GM12878 (cell line): Measurements from ENCODE around the gene ARAP1. TPM values are rescaled to one million over a fixed set of nuclear protein-coding genes. Genes with fewer than 3 reads are reported as not detected.

ENCODE experiments used
- ATAC-seq: fragments of 200-7000 bp; cut with Tn5 transposase; 3 replicates; pipeline ENCODE4 v1.9.1; 2020; ENCODE audit warnings: mild to moderate bottlenecking, moderate library complexity
- BruUV-seq: library from RNA; stranded (reverse); fragments of 400-500 nt; replicated peaks from 2 replicates; lab custom pipeline; 2021; lab: Mats Ljungman, UMichigan
- CTCF ChIA-PET: fragments of 300-600 bp; sonication (Branson Sonifier 250); formaldehyde crosslinking; extraction: SDS; loops from one replicate; lab custom pipeline; 2021; ENCODE audit warnings: inconsistent platforms; lab: Yijun Ruan, JAX
- POLR2A ChIA-PET: fragments of 350-600 bp; formaldehyde crosslinking; extraction: SDS; loops from one replicate; lab custom pipeline; 2021; ENCODE audit warnings: inconsistent platforms; lab: Charles Lee
- RAD21 ChIA-PET: fragments of 300-600 bp; sonication (Branson Sonifier 250); formaldehyde crosslinking; loops from one replicate; lab custom pipeline; 2023; ENCODE audit warnings: antibody characterized with exemption; ENCODE audit not compliant: unreplicated experiment; lab: Charles Lee
- SMC1A ChIA-PET: fragments of 300-600 bp; sonication (Branson Sonifier 250); formaldehyde crosslinking; loops from one replicate; lab custom pipeline; 2023; ENCODE audit not compliant: unreplicated experiment, uncharacterized antibody; lab: Charles Lee
- DNase-seq: peaks from one replicate; pipeline ENCODE4 v3.0.0-alpha.2; 2011; ENCODE audit warnings: low read depth, low spot score
- FAIRE-seq: peaks from 3 replicates; lab custom pipeline; 2011; peaks lifted over from hg19 to GRCh38; lab: Jason Lieb, UNC
- H2AFZ ChIP-seq: 2 replicates; pipeline ENCODE4 v1.6.0; 2011; ENCODE audit warnings: low read depth, low read length, control low read depth; ENCODE audit not compliant: control insufficient read depth
- H3K27ac ChIP-seq: 2 replicates; pipeline ENCODE4 v1.5.1; 2011; ENCODE audit warnings: control low read depth; ENCODE audit not compliant: control insufficient read depth, insufficient read depth
- H3K27me3 ChIP-seq, 2 experiments: replicated peaks in 1 of 2; 2 replicates each; pipeline versions ENCODE4 v1.6.0 to v1.6.1; 2011; ENCODE audit warnings: low read length in 1 of 2; ENCODE audit not compliant: control insufficient read depth in 2 of 2, insufficient read depth in 2 of 2
- H3K36me3 ChIP-seq, 2 experiments: 2 replicates each; pipeline ENCODE4 v1.5.1; 2011; ENCODE audit warnings: low read length in 1 of 2; ENCODE audit not compliant: control insufficient read depth in 2 of 2, insufficient read depth in 2 of 2
- H3K4me1 ChIP-seq: 2 replicates; pipeline ENCODE4 v1.6.1; 2011; ENCODE audit warnings: mild to moderate bottlenecking, low read length, moderate library complexity, mixed read lengths; ENCODE audit not compliant: control insufficient read depth, insufficient read depth
- H3K4me2 ChIP-seq: 2 replicates; pipeline ENCODE4 v1.6.0; 2011; ENCODE audit warnings: control low read depth; ENCODE audit not compliant: control insufficient read depth, insufficient read depth
- H3K4me3 ChIP-seq: fragments of 200-600 bp; sonication (generic); 2 replicates; pipeline ENCODE4 v1.5.1; 2016
- H3K79me2 ChIP-seq: 2 replicates; pipeline ENCODE4 v1.6.0; 2011; ENCODE audit warnings: low read length; ENCODE audit not compliant: control insufficient read depth, insufficient read depth
- H3K9ac ChIP-seq: 2 replicates; pipeline ENCODE4 v1.8.0; 2011; ENCODE audit warnings: low read length, control low read depth, mixed read lengths; ENCODE audit not compliant: control insufficient read depth, insufficient read depth
- H3K9me3 ChIP-seq: replicated peaks from 3 replicates; pipeline ENCODE4 v1.5.1; 2011; ENCODE audit warnings: mild to moderate bottlenecking, low read length; ENCODE audit not compliant: control insufficient read depth, insufficient read depth
- H4K20me1 ChIP-seq: 2 replicates; pipeline ENCODE4 v1.6.0; 2011; ENCODE audit not compliant: control insufficient read depth, insufficient read depth
- BCLAF1 ChIP-seq: fragments of 450-650 bp; IDR thresholded peaks from 2 replicates; pipeline ENCODE4 v1.6.1; 2017; ENCODE audit warnings: antibody characterized with exemption, mild to moderate bottlenecking, moderate library complexity
- CREM ChIP-seq: IDR thresholded peaks from 2 replicates; pipeline ENCODE4 v1.6.1; 2014; ENCODE audit warnings: antibody characterized with exemption, low read depth
- E4F1 ChIP-seq: fragments of 450-650 bp; IDR thresholded peaks from 2 replicates; pipeline ENCODE4 v1.6.1; 2018; ENCODE audit warnings: borderline replicate concordance, mild to moderate bottlenecking; ENCODE audit not compliant: partially characterized antibody
- ESRRA ChIP-seq: IDR thresholded peaks from 2 replicates; pipeline ENCODE4 v1.6.1; 2012; ENCODE audit warnings: mild to moderate bottlenecking, low read length, improper control_type of control experiment
- FOS ChIP-seq: IDR thresholded peaks from 3 replicates; pipeline ENCODE4 v1.6.1; 2011; ENCODE audit warnings: borderline replicate concordance; ENCODE audit not compliant: insufficient read length; ENCODE audit errors: extremely low read depth
- JUND ChIP-seq: IDR thresholded peaks from 2 replicates; pipeline ENCODE4 v1.6.1; 2012; ENCODE audit warnings: low read depth, mild to moderate bottlenecking, low read length, improper control_type of control experiment, moderate library complexity
- KLF5 ChIP-seq: fragments of 450-650 bp; IDR thresholded peaks from 2 replicates; pipeline ENCODE4 v1.6.1; 2014; ENCODE audit warnings: mild to moderate bottlenecking; ENCODE audit not compliant: partially characterized antibody
- MYB ChIP-seq: fragments of 150-350 bp; IDR thresholded peaks from 2 replicates; pipeline ENCODE4 v1.6.1; 2014; ENCODE audit warnings: mild to moderate bottlenecking, low read depth, low read length, borderline replicate concordance
- MYC ChIP-seq: IDR thresholded peaks from 2 replicates; pipeline ENCODE4 v1.6.1; 2011; ENCODE audit warnings: mild to moderate bottlenecking, low read length, moderate library complexity, inconsistent platforms; ENCODE audit not compliant: insufficient read depth, insufficient replicate concordance, insufficient read length, severe bottlenecking
- NFXL1 ChIP-seq: fragments of 450-650 bp; IDR thresholded peaks from 2 replicates; pipeline ENCODE4 v1.6.1; 2017; ENCODE audit warnings: antibody characterized with exemption, mild to moderate bottlenecking, borderline replicate concordance
- NR2C2 ChIP-seq: IDR thresholded peaks from 2 replicates; pipeline ENCODE4 v1.6.1; 2011; ENCODE audit warnings: borderline replicate concordance, low read depth; ENCODE audit not compliant: control insufficient read depth, insufficient read length
- NRF1 ChIP-seq: conservative IDR thresholded peaks from 2 replicates; pipeline ENCODE4 v1.6.1; 2011; ENCODE audit warnings: mild to moderate bottlenecking, low read depth, low read length, improper control_type of control experiment
- ZBED1 ChIP-seq: IDR thresholded peaks from 2 replicates; pipeline ENCODE4 v1.6.1; 2016; ENCODE audit warnings: borderline replicate concordance
- WGBS: methylation state at CpG from one replicate; pipeline ENCODE4 v1.1.6; 2016; ENCODE audit warnings: low lambda C conversion rate; ENCODE audit not compliant: insufficient replicate concordance, insufficient coverage; ENCODE audit errors: missing lambda C conversion rate; 5-methylcytosine and 5-hydroxymethylcytosine counted together
- in situ Hi-C: fragments of 300-500 bp; cut with MboI; formaldehyde crosslinking; loops from 9 replicates; pipeline ENCODE4 v1.14.3; 2018; ENCODE audit warnings: mixed read lengths
- intact Hi-C: fragments of 100-400 bp; cut with micrococcal nuclease; formaldehyde crosslinking; loops from one replicate; pipeline ENCODE4 v1.14.2; 2022; ENCODE audit not compliant: unreplicated experiment
- polyA plus RNA-seq, 11 experiments: library from polyadenylated mRNA; depleted of rRNA in 4 of 11; unstranded in 6 of 11; stranded (reverse) in 5 of 11; fragments of >200 nt; fragmentation: Nextera tagmentation in 4 of 11; fragmentation: Illumina TruSeq in 1 of 11; extraction: Ambion mirVana in 4 of 11; extraction: Trizol in 1 of 11; gene quantifications; 1 replicate in 1 of 11; 2 replicates in 10 of 11; pipeline versions ENCODE4 v1.2.1 to v1.2.3, GENCODE V29; 2011 to 2016; ENCODE audit warnings: inconsistent platforms in 2 of 11, missing spikeins in 2 of 11, low read depth in 1 of 11
- total RNA-seq, 4 experiments: library from RNA; depleted of rRNA in 3 of 4; stranded (reverse); fragments of >200 nt in 3 of 4; fragmentation: Illumina TruSeq in 1 of 4; extraction: Trizol in 1 of 4; gene quantifications; 2 replicates each; pipeline versions ENCODE4 v1.2.1 to v1.2.3, GENCODE V29; 2013 to 2021

The ARAP1 gene
- total and polyA plus RNA-seq, 10 of the 15 experiments (the other 5 are each of a cell fraction or from before 2014, with no cell fraction given): 0.55 to 102 (median 51.0) TPM

GRCh38 chr11:72773696-72774095 is 21.5 kb upstream of the ARAP1 start (continued):
- TF ChIP-seq JUND (no peak), FOS (no peak), MYB (no peak)

GRCh38 chr11:72773291-72773690 is 21.1 kb upstream of the ARAP1 start:
- no peak overlapping the region for H3K9ac ChIP-seq
- in situ Hi-C loops (no loop called here), intact Hi-C loops (no loop called here)
- ChIA-PET CTCF (interaction anchor here (0.9 kb wide), 1 partner anchor 48 kb away, joined by 3 read pairs; no protein-coding TSS in a partner anchor), RAD21 (no interaction called here), POLR2A (interaction anchor here (0.6 kb wide), 1 partner anchor 845 kb away, joined by 3 read pairs; no protein-coding TSS in a partner anchor), SMC1A (no interaction called here)
- no peaks in the 10 kb centered on the region for H4K20me1 ChIP-seq
- H3K4me2 ChIP-seq: no peak overlapping the region
- H3K4me3 ChIP-seq: no peak overlapping the region
- H3K79me2 ChIP-seq: no peaks in the 10 kb centered on the region
- no peaks in the 10 kb centered on the region for H3K36me3 ChIP-seq
- ATAC-seq (no peak), FAIRE-seq (no peak), DNase-seq (no peak)
- no peak overlapping the region for H2AFZ ChIP-seq
- no peaks in the 10 kb centered on the region for H3K9me3 ChIP-seq
- H3K4me1 ChIP-seq: no peaks in the 10 kb centered on the region
- H3K27me3 ChIP-seq: no peaks in the 10 kb centered on the region
- WGBS: 60% methylated on average over 5 of the region's 5 CpGs
- H3K27ac ChIP-seq: no peak overlapping the region
- BruUV-seq: no TSS peak
- TF ChIP-seq MYB: no peak
- no peak for TF ChIP-seq E4F1
- TF ChIP-seq NFXL1: no peak
- TF ChIP-seq NR2C2: no peak
- TF ChIP-seq NRF1: no peak
- no peak for TF ChIP-seq BCLAF1
- TF ChIP-seq ZBED1: no peak
- no peak for TF ChIP-seq CREM
- TF ChIP-seq KLF5: no peak
- TF ChIP-seq MYC: no peak
- TF ChIP-seq ESRRA: no peak
